Muscle layer of colon (tissue), 2 donors: ENCODE results near the gene TCFL5.

Experiments
- H3K27ac ChIP-seq: one replicate; pipeline ENCODE4 v1.7.0; 2013; ENCODE audit warnings: low read depth, mild to moderate bottlenecking, low read length, moderate library complexity
- H3K27me3 ChIP-seq, 2 donors: one replicate each; pipeline ENCODE4 v1.7.0; 2013; ENCODE audit warnings: low read length in 2 of 2, mild to moderate bottlenecking in 2 of 2; ENCODE audit not compliant: insufficient read depth in 2 of 2, control insufficient read depth in 1 of 2
- H3K36me3 ChIP-seq: one replicate; pipeline ENCODE4 v1.7.0; 2013; ENCODE audit warnings: mild to moderate bottlenecking, low read length; ENCODE audit not compliant: insufficient read depth
- H3K4me1 ChIP-seq: one replicate; pipeline ENCODE4 v1.7.0; 2013; ENCODE audit warnings: mild to moderate bottlenecking, low read length; ENCODE audit not compliant: insufficient read depth
- H3K4me3 ChIP-seq, 2 donors: one replicate each; pipeline ENCODE4 v1.7.0; 2013; ENCODE audit warnings: low read length in 2 of 2, low read depth in 1 of 2, mild to moderate bottlenecking in 1 of 2, moderate library complexity in 1 of 2
- H3K9ac ChIP-seq: one replicate; pipeline ENCODE4 v1.7.0; 2013; ENCODE audit warnings: low read length
- H3K9me3 ChIP-seq: one replicate; pipeline ENCODE4 v1.7.0; 2013; ENCODE audit warnings: mild to moderate bottlenecking, low read length
- donor health status: abdominal sarcoma.
- donor health status: Adenocarcinoma of cecum.

The TCFL5 gene

GRCh38 chr20:62815066-62815991, 46.3 kb downstream of the TCFL5 start:
- peaks cover 12% of the 10 kb centered on the region for H3K4me1 ChIP-seq
- H3K27me3 ChIP-seq: peaks cover 19 to 60% of the 10 kb centered on the region in 2 donors
- no peak overlapping the region for H3K27ac ChIP-seq
- H3K9ac ChIP-seq: no peak overlapping the region
- no peaks in the 10 kb centered on the region for H3K9me3 ChIP-seq
- no peak overlapping the region for H3K4me3 ChIP-seq
- peaks cover 12% of the 10 kb centered on the region for H3K36me3 ChIP-seq

GRCh38 chr20:62814709-62815065, 46.9 kb downstream of the TCFL5 start:
- Histone ChIP-seq H3K4me3 (no peak overlapping the region), H3K27ac (no peak overlapping the region)

GRCh38 chr20:62814060-62814708, 47.4 kb downstream of the TCFL5 start:
- Histone ChIP-seq H3K27me3 (peaks cover 19 to 48% of the 10 kb centered on the region in 2 donors), H3K4me3 (no peak overlapping the region), H3K9ac (no peak overlapping the region), H3K4me1 (peaks cover 12% of the 10 kb centered on the region), H3K27ac (no peak overlapping the region), H3K36me3 (peaks cover 24% of the 10 kb centered on the region), H3K9me3 (no peaks in the 10 kb centered on the region)

More at GRCh38 chr20:62814709-62815065, 46.9 kb downstream of the TCFL5 start:
- Histone ChIP-seq H3K27me3 (peaks cover 19 to 53% of the 10 kb centered on the region in 2 donors), H3K9me3 (no peaks in the 10 kb centered on the region), H3K36me3 (peaks cover 19% of the 10 kb centered on the region), H3K4me1 (peaks cover 12% of the 10 kb centered on the region), H3K9ac (no peak overlapping the region)

GRCh38 chr20:62813588-62813987, 48.0 kb downstream of the TCFL5 start:
- Histone ChIP-seq H3K36me3 (peaks cover 29% of the 10 kb centered on the region), H3K9me3 (no peaks in the 10 kb centered on the region), H3K27me3 (peaks cover 19 to 42% of the 10 kb centered on the region in 2 donors), H3K9ac (no peak overlapping the region), H3K27ac (no peak overlapping the region), H3K4me3 (no peak overlapping the region), H3K4me1 (peaks cover 8% of the 10 kb centered on the region)

GRCh38 chr20:62812907-62813200, 48.8 kb downstream of the TCFL5 start:
- Histone ChIP-seq H3K27me3 (peaks cover 18 to 35% of the 10 kb centered on the region in 2 donors), H3K4me1 (peaks cover 9% of the 10 kb centered on the region), H3K9ac (no peak overlapping the region), H3K36me3 (peaks cover 36% of the 10 kb centered on the region), H3K27ac (no peak overlapping the region), H3K9me3 (no peaks in the 10 kb centered on the region), H3K4me3 (no peak overlapping the region)

GRCh38 chr20:62812181-62812906, 49.3 kb downstream of the TCFL5 start:
- Histone ChIP-seq H3K27me3 (peaks cover 13 to 30% of the 10 kb centered on the region in 2 donors), H3K4me1 (peaks cover 14% of the 10 kb centered on the region), H3K9ac (no peak overlapping the region), H3K9me3 (no peaks in the 10 kb centered on the region), H3K36me3 (peaks cover 41% of the 10 kb centered on the region), H3K27ac (no peak overlapping the region), H3K4me3 (no peak overlapping the region)

- H3K27ac ChIP-seq: no peak overlapping the region
- H3K4me3 ChIP-seq: no peak overlapping the region
- peaks cover 13 to 26% of the 10 kb centered on the region in 2 donors for H3K27me3 ChIP-seq
- H3K36me3 ChIP-seq: peaks cover 42% of the 10 kb centered on the region
- no peak overlapping the region for H3K9ac ChIP-seq
- H3K9me3 ChIP-seq: no peaks in the 10 kb centered on the region
- H3K4me1 ChIP-seq: peaks cover 20% of the 10 kb centered on the region
Measured at GRCh38 chr20:62811720-62812119, 49.9 kb downstream of the TCFL5 start.

- H3K36me3 ChIP-seq: peaks cover 42% of the 10 kb centered on the region
- no peak overlapping the region for H3K4me3 ChIP-seq
- no peak overlapping the region for H3K9ac ChIP-seq
- no peaks in the 10 kb centered on the region for H3K9me3 ChIP-seq
- H3K27me3 ChIP-seq: peaks cover 13 to 22% of the 10 kb centered on the region in 2 donors
- peaks cover 24% of the 10 kb centered on the region for H3K4me1 ChIP-seq
- H3K27ac ChIP-seq: no peak overlapping the region
Measured at GRCh38 chr20:62811320-62811719, 50.3 kb downstream of the TCFL5 start.

- Histone ChIP-seq H3K9ac (no peak overlapping the region), H3K36me3 (peaks cover 42% of the 10 kb centered on the region), H3K27ac (no peak overlapping the region), H3K27me3 (peaks cover 0 to 6% of the 10 kb centered on the region in 2 donors), H3K4me1 (peaks cover 28% of the 10 kb centered on the region), H3K4me3 (no peak overlapping the region), H3K9me3 (no peaks in the 10 kb centered on the region)
Measured at GRCh38 chr20:62809530-62810428, 51.8 kb downstream of the TCFL5 start.

- H3K4me1 ChIP-seq: peaks cover 29% of the 10 kb centered on the region
- H3K27me3 ChIP-seq: no peaks in the 10 kb centered on the region
- no peak overlapping the region for H3K9ac ChIP-seq
- no peak overlapping the region for H3K4me3 ChIP-seq
- H3K9me3 ChIP-seq: no peaks in the 10 kb centered on the region
- peaks cover 42% of the 10 kb centered on the region for H3K36me3 ChIP-seq
- no peak overlapping the region for H3K27ac ChIP-seq
Measured at GRCh38 chr20:62808211-62808865, 53.3 kb downstream of the TCFL5 start.
